K562 (cell line): Measurements from ENCODE around the gene NTRK2. TPM values are rescaled to one million over a fixed set of nuclear protein-coding genes. Genes with fewer than 3 reads are reported as not detected.
A peak's percentile ranks its signal among the peaks of the same experiment; 100 is the strongest.

Experiments
- ATAC-seq: fragments of 200-7000 bp; cut with Tn5 transposase; 3 replicates; pipeline ENCODE4 v1.9.1; 2020; ENCODE audit warnings: moderate library complexity
- BruUV-seq: library from RNA; stranded (reverse); fragments of 400-500 nt; replicated peaks from 2 replicates; lab custom pipeline; 2021; lab: Mats Ljungman, UMichigan
- CTCF ChIA-PET: fragments of 300-600 bp; formaldehyde crosslinking; extraction: SDS; loops from one replicate; lab custom pipeline; 2021; ENCODE audit warnings: low intra/inter-chr PET ratio; lab: Yijun Ruan, JAX
- POLR2A ChIA-PET: fragments of 300-600, 350-650 bp; sonication (Branson Sonifier 250); formaldehyde crosslinking; extraction: SDS; loops from one replicate; lab custom pipeline; 2021; ENCODE audit warnings: antibody characterized with exemption, inconsistent platforms; lab: Yijun Ruan, JAX
- DNase-seq, 4 experiments: peaks; one replicate each; pipeline versions ENCODE4 v3.0.0 to v3.0.0-alpha.2; 2011 to 2018; ENCODE audit warnings: low spot score in 3 of 4, mixed read lengths in 3 of 4; ENCODE audit errors: extremely low read depth in 1 of 4
- FAIRE-seq: peaks from 2 replicates; lab custom pipeline; 2011; peaks lifted over from hg19 to GRCh38; lab: Jason Lieb, UNC
- H2AFZ ChIP-seq: 2 replicates; pipeline ENCODE4 v1.6.0; 2011; ENCODE audit warnings: low read depth, low read length, control low read depth, inconsistent platforms
- H3K27ac ChIP-seq: fragments of 200-600 bp; 3 replicates; pipeline ENCODE4 v1.8.0; 2011; ENCODE audit warnings: low read depth, mild to moderate bottlenecking, control low read depth, inconsistent platforms, low read length, moderate library complexity, mixed read lengths; ENCODE audit errors: extremely low read depth
- H3K27me3 ChIP-seq, 2 experiments: fragments of 300-600 bp in 1 of 2; 2 replicates in 1 of 2; 3 replicates in 1 of 2; pipeline versions ENCODE4 v1.6.0 to v1.8.0; 2011; ENCODE audit warnings: inconsistent platforms in 2 of 2, low read length in 2 of 2, mild to moderate bottlenecking in 1 of 2, mixed read lengths in 1 of 2, moderate library complexity in 1 of 2; ENCODE audit not compliant: control insufficient read depth in 2 of 2, insufficient read depth in 2 of 2
- H3K36me3 ChIP-seq: fragments of 300-600 bp; 3 replicates; pipeline ENCODE4 v1.8.0; 2011; ENCODE audit warnings: mild to moderate bottlenecking, low read length, inconsistent platforms; ENCODE audit not compliant: control insufficient read depth, insufficient read depth
- H3K4me1 ChIP-seq, 2 experiments: fragments of 200-600 bp in 1 of 2; replicated peaks in 1 of 2; 2 replicates in 1 of 2; 3 replicates in 1 of 2; pipeline versions ENCODE4 v1.5.1 to v1.8.0; 2011; ENCODE audit warnings: inconsistent platforms in 2 of 2, low read length in 2 of 2, mild to moderate bottlenecking in 1 of 2, mixed read lengths in 1 of 2, moderate library complexity in 1 of 2; ENCODE audit not compliant: control insufficient read depth in 2 of 2, insufficient read depth in 2 of 2
- H3K4me2 ChIP-seq: 2 replicates; pipeline ENCODE4 v1.6.1; 2011; ENCODE audit warnings: low read length, control low read depth, inconsistent platforms, mixed read lengths; ENCODE audit not compliant: insufficient read depth
- H3K4me3 ChIP-seq: fragments of 200-600 bp; sonication (generic), shearing (Covaris generic); 2 replicates; pipeline ENCODE4 v1.5.1; 2016; ENCODE audit warnings: control low read depth, inconsistent platforms
- H3K79me2 ChIP-seq: fragments of 200-600 bp; 3 replicates; pipeline ENCODE4 v1.8.0; 2011; ENCODE audit warnings: low read length, inconsistent platforms; ENCODE audit not compliant: control insufficient read depth, insufficient read depth
- H3K9ac ChIP-seq, 2 experiments: 2 replicates each; pipeline versions ENCODE4 v1.6.0 to v1.6.1; 2011; ENCODE audit warnings: low read depth in 2 of 2, low read length in 2 of 2, control low read depth in 1 of 2, inconsistent platforms in 1 of 2, mild to moderate bottlenecking in 1 of 2, mixed read lengths in 1 of 2; ENCODE audit not compliant: insufficient read depth in 1 of 2
- H3K9me1 ChIP-seq: one replicate; pipeline ENCODE4 v1.6.0; 2011; ENCODE audit warnings: inconsistent platforms, mild to moderate bottlenecking, low read length, moderate library complexity; ENCODE audit not compliant: control insufficient read depth, insufficient read depth
- H3K9me3 ChIP-seq: replicated peaks from 2 replicates; pipeline ENCODE4 v1.5.1; 2011; ENCODE audit warnings: low read depth, low read length, inconsistent platforms; ENCODE audit not compliant: control insufficient read depth, insufficient read depth
- H4K20me1 ChIP-seq: replicated peaks from 2 replicates; pipeline ENCODE4 v1.6.1; 2011; ENCODE audit warnings: low read length, inconsistent platforms, mixed read lengths; ENCODE audit not compliant: control insufficient read depth, insufficient read depth
- CCNT2 ChIP-seq: IDR thresholded peaks from 2 replicates; pipeline ENCODE4 v1.6.1; 2011; ENCODE audit warnings: borderline replicate concordance, low read depth, mild to moderate bottlenecking, moderate library complexity, mixed read lengths, low read length; ENCODE audit not compliant: insufficient read length; ENCODE audit errors: extremely low read depth
- RFX1 ChIP-seq: fragments of 450-650 bp; IDR thresholded peaks from 2 replicates; pipeline ENCODE4 v1.6.1; 2016; ENCODE audit warnings: mild to moderate bottlenecking, moderate library complexity
- SAFB2 ChIP-seq: fragments of 200-400 bp; formaldehyde crosslinking; IDR thresholded peaks from 2 replicates; pipeline ENCODE4 v1.6.1; 2018; ENCODE audit warnings: borderline replicate concordance, low read length, low read depth, moderate library complexity; ENCODE audit not compliant: severe bottlenecking
- SNIP1 ChIP-seq: fragments of 450-650 bp; IDR thresholded peaks from 2 replicates; pipeline ENCODE4 v1.7.1; 2017; ENCODE audit warnings: low read depth, mild to moderate bottlenecking
- WGBS: fragments of 100-300 bp; shearing (Covaris generic); methylation state at CpG from one replicate; pipeline ENCODE4 v1.1.6; 2016; ENCODE audit warnings: low coverage, mixed read lengths; ENCODE audit not compliant: insufficient coverage; ENCODE audit errors: missing lambda C conversion rate; 5-methylcytosine and 5-hydroxymethylcytosine counted together
- in situ Hi-C: fragments of 300-500 bp; cut with MboI; formaldehyde crosslinking; loops from 4 replicates; pipeline ENCODE4 v1.15.0; 2018; ENCODE audit warnings: inconsistent platforms, mixed read lengths
- intact Hi-C: fragments of 100-400 bp; cut with micrococcal nuclease; formaldehyde crosslinking; loops from 2 replicates; pipeline ENCODE4 v1.14.2; 2022
- polyA plus RNA-seq, 8 experiments: library from polyadenylated mRNA; depleted of rRNA in 4 of 8; stranded (reverse) in 5 of 8; unstranded in 3 of 8; fragments of >200 nt; fragmentation: Nextera tagmentation in 2 of 8; fragmentation: Illumina TruSeq in 1 of 8; extraction: Ambion mirVana in 2 of 8; extraction: Trizol in 1 of 8; gene quantifications; 2 replicates each; pipeline versions ENCODE4 v1.2.1 to v1.2.3, GENCODE V29; 2011 to 2014; ENCODE audit warnings: inconsistent platforms in 1 of 8, missing spikeins in 1 of 8
- total RNA-seq, 7 experiments: library from RNA; depleted of rRNA in 6 of 7; stranded (reverse); fragments of >200 nt in 6 of 7; fragmentation: Illumina TruSeq in 2 of 7; extraction: Trizol in 2 of 7; gene quantifications; 2 replicates each; pipeline versions ENCODE4 v1.2.1 to v1.2.3, GENCODE V29; 2011 to 2021; ENCODE audit warnings: low replicate concordance in 1 of 7
- TF ChIP-seq, protein P1 (sequence below): sonication (generic); formaldehyde crosslinking; IDR thresholded peaks from 2 replicates; pipeline ENCODE4 v1.9.0; 2022; ENCODE audit warnings: mild to moderate bottlenecking, missing genetic modification reagents
- TF ChIP-seq, protein P2 (sequence below), 2 experiments: IDR thresholded peaks in 1 of 2; conservative IDR thresholded peaks in 1 of 2; 2 replicates each; pipeline ENCODE4 v1.6.1; 2016; ENCODE audit warnings: low read depth in 2 of 2, mild to moderate bottlenecking in 1 of 2, missing compliant biosample characterization in 1 of 2, missing genetic modification characterization in 1 of 2, moderate library complexity in 1 of 2

The NTRK2 gene
- total and polyA plus RNA-seq, 9 of the 15 experiments (the other 6 are each of a cell fraction or from before 2014, with no cell fraction given): not detected

DNA sequence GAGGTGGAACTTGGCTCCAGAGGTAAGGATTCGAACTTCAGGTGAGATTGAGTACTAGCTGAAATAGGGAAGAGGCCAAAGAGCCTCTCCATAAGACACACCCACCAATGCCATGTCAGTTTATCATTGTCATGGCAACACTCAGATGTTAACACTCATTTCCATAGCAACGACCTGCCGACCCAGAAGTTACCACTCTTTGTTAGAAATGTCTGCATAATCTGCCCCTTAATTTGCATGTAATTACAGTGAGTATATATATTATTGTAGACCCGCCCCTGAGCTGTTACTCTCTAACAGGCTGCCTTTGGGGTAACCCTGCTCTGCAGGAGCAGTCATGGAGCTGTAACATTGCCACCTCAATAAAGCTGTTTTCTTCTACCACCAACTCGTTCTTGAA, 10.2 kb upstream of the NTRK2 start:
- 0% methylated on average over 5 of the region's 5 CpGs for WGBS
- BruUV-seq: no TSS peak
- H4K20me1 ChIP-seq: no peaks in the 10 kb centered on the region
- no peak overlapping the region for H3K9ac ChIP-seq
- ATAC-seq: no peak
- ChIA-PET POLR2A (no interaction called here), CTCF (no interaction called here)
- no peak overlapping the region for H2AFZ ChIP-seq
- in situ Hi-C loops: no loop called here
- intact Hi-C loops: no loop called here
- H3K27ac ChIP-seq: no peak overlapping the region
- H3K4me3 ChIP-seq: no peak overlapping the region
- no peaks in the 10 kb centered on the region for H3K9me1 ChIP-seq
- no peaks in the 10 kb centered on the region for H3K4me1 ChIP-seq
- no peaks in the 10 kb centered on the region for H3K9me3 ChIP-seq
- DNase-seq: no peak
- H3K4me2 ChIP-seq: no peak overlapping the region
- no peak for FAIRE-seq
- H3K27me3 ChIP-seq: no peaks in the 10 kb centered on the region
- no peaks in the 10 kb centered on the region for H3K79me2 ChIP-seq
- peak; percentile 51 for TF ChIP-seq RFX1
- TF ChIP-seq CCNT2: no peak
- no peaks in the 10 kb centered on the region for H3K36me3 ChIP-seq

DNA sequence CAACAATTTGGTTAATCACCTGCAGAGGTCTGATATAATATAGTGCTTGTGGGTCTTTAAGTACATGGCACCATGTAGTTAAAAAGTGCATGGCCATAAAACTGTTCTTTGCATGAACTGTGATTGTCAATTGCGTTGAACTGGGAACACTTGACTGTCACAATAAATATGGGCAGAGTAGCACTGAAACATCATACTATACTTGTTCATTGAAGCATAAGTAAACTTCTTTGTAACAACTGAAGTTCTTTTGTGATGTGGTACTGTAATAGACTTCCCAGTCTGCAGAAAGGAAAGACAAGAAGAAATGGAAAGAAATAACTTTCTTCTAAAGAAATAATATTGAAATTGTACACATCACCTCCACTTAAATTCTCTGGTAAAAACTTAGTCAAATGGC, 9.8 kb upstream of the NTRK2 start:
- BruUV-seq: no TSS peak
- H3K9ac ChIP-seq: no peak overlapping the region
- no peak overlapping the region for H3K27ac ChIP-seq
- no peaks in the 10 kb centered on the region for H3K9me3 ChIP-seq
- H3K36me3 ChIP-seq: no peaks in the 10 kb centered on the region
- ChIA-PET CTCF (no interaction called here), POLR2A (no interaction called here)
- no peak for DNase-seq
- no peaks in the 10 kb centered on the region for H3K9me1 ChIP-seq
- TF ChIP-seq SAFB2 (no peak), SNIP1 (no peak)
- TF ChIP-seq, protein P1, sequence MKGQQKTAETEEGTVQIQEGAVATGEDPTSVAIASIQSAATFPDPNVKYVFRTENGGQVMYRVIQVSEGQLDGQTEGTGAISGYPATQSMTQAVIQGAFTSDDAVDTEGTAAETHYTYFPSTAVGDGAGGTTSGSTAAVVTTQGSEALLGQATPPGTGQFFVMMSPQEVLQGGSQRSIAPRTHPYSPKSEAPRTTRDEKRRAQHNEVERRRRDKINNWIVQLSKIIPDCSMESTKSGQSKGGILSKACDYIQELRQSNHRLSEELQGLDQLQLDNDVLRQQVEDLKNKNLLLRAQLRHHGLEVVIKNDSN (CRISPR knock-in tag): no peak
- TF ChIP-seq, protein P2, sequence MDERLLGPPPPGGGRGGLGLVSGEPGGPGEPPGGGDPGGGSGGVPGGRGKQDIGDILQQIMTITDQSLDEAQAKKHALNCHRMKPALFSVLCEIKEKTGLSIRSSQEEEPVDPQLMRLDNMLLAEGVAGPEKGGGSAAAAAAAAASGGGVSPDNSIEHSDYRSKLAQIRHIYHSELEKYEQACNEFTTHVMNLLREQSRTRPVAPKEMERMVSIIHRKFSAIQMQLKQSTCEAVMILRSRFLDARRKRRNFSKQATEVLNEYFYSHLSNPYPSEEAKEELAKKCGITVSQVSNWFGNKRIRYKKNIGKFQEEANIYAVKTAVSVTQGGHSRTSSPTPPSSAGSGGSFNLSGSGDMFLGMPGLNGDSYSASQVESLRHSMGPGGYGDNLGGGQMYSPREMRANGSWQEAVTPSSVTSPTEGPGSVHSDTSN (CRISPR knock-in tag; IDR thresholded peaks at IDR 0.05; ENCODE audit: low read depth): no peak
- TF ChIP-seq, protein P2 (tag; conservative IDR thresholded peaks at IDR 0.05; ENCODE audit: low read depth): no peak
- H3K4me1 ChIP-seq: no peaks in the 10 kb centered on the region
- no peaks in the 10 kb centered on the region for H3K27me3 ChIP-seq
- no peak overlapping the region for H2AFZ ChIP-seq
- intact Hi-C loops: no loop called here
- 0% methylated on average over 1 of the region's 1 CpG for WGBS
- no peak overlapping the region for H3K4me3 ChIP-seq
- H3K79me2 ChIP-seq: no peaks in the 10 kb centered on the region
- in situ Hi-C loops: no loop called here
- H4K20me1 ChIP-seq: no peaks in the 10 kb centered on the region
- FAIRE-seq: no peak
- H3K4me2 ChIP-seq: no peak overlapping the region
- ATAC-seq: no peak
